ENCODE measurements around the gene MTCH1.

Gene MTCH1

DNA sequence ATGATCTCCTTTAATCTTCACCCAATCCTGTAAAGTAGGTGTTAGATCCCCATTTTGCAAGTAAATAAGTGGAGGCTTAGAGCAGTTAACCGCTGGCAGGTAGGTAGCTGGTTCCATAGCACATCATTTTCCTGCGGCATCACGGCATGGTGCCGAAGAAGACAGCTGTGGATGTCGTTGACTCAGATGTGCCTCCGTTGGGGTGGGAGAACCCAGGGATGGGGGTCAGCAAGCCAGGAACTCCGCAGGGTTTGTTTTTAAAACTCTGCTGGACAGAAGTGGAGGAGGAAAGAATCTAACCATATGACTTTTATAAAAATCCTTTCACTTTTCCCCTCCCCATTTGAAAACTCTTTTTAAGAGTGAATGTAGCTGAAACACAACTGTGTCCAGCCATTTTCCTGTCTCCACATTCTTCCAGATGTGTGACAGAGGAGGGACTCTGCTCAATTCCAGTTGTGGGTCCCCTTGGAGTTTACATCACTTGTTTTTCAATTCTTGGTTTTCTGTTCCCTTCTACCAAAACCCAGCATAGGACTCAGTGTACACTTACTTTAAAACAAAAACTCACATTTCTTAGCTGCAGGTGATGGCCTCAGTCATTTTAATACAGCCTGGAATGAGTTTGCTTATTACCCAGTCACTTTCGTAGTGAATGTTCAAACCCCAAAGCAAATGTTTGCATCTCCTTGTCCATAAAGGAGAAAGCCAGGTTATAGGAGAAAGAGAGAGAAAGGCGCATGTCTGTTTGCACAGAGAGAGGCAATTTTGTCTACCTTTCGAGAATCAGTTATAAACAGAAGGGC, 59.1 kb downstream of the MTCH1 start:
- no peak for DNase-seq (ENCODE audit: low read depth)

- no peak for DNase-seq (ENCODE audit: low read depth)
These were observed 60.2 kb downstream of the MTCH1 start for GRCh38 chr6:36925809-36926208.

DNA sequence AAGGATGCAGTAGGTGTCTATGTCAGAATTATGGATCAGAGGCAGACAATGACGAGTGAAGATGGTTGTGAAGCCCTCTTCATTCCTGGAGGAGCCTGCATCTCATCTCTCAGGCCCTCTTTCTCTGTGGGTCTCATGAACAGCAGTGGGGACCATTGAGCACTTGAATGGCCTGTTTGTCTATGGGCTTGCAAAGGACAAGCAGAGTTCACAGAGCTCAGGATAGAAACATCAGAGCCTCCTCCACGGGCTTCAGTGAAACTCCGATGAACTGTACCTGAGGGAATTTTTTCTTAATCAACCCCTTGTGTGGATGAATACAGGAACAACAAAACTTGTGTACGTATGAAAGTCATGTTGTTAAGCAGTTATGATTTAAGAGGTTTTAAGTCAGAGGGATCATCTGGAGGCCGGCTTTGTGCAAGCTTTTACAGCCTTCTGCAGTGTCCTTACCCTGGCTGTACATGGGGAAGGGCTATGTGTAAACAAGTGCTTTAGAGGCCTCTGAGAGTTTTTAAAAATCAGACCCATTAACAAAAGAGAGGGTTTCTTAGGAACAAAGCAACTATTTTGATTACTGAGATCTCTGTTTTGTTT, 61.1 kb downstream of the MTCH1 start:
- DNase-seq (ENCODE audit: low read depth): no peak

DNA sequence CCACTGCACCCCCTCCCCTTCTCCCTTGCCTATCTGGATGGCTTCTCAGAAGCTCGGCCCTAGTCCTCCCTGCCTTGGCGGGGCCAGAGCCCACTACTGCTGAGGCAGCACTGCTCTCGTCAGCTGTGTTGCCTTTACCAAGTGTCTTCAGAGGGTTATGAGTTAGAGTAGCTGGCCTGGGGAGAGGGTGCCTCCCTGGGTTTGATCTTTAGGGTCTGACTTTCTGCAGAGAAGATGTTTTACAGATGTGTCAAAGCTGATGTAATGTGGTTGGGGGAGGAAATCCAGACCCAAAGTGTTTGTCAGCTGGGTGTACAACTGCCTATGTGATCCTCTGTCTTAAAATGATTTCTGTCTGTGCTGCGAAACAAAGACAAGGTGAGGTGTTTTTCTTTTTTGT, 61.9 kb downstream of the MTCH1 start:
- no peak for DNase-seq (ENCODE audit: low read depth)

DNA sequence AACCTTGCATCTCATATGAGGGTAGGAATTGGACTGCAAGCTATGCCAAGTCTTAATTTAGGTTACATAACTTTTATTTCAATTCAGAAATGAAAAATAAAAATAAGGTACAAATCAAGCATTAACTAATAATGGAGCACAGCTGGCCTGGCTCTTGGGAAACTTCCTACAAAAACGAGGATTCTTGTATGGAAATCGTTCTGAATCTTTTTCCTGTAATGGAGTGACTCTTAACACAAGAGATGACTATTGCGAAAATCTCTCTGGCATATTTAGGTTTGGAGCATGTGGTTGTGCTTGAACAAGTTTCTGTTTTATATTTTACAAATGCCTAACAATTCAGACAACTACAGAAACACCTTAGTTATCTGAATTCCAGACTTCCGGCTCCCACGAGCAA, 65.5 kb downstream of the MTCH1 start:
- no peak for DNase-seq (ENCODE audit: low read depth)

GRCh38 chr6:36920049-36920448, 65.9 kb downstream of the MTCH1 start:
- DNase-seq (ENCODE audit: low read depth): no peak
